Measurements from ENCODE around the gene CRPPA. TPM values are rescaled to one million over a fixed set of nuclear protein-coding genes. Genes with fewer than 3 reads are reported as not detected.

Gene CRPPA
- total and polyA plus RNA-seq, 2 of the 13 experiments (the other 11 are each of a cell fraction or from before 2014, with no cell fraction given) = 0.16 to 1.3 TPM

DNA sequence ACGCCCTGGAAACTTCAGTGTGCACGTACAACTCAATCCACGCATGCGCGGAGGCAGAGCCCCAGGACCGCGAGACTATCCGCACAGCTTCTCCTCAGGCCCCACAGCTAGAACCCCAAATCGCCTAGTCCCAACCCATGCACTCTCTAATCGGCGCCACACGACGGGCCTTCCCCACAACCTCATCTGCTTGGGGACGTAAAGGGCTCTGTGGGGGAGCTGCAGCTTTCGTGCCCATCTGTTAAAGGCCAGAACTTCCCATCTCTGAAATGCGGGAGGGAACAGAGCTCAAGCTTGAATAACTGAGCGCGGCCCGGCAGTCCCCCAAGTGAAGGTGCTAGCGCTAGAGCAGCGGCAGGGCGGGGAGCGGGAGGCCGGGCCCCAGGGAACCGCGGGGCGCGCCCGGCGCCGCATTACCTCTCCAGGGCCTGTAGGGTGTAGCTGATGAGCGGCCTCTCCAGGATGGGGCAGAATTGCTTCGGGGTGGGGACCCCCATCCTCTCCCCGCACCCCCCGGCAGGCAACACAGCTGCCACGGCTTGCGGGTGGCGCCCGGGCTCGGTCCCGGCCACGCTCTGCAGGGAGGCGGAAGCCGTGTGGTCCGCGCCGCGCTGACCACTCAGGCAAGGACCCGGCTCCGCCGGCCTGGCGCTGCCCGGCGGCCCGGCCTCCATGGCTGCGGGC lies 547 bp downstream of the CRPPA start (continued):
- TF ChIP-seq GABPB1 (CRISPR knock-in tag; IDR thresholded peaks at IDR 0.05) = peak; percentile 59; the same call in 1 of the 2 replicates
- 0 out of 2 replicates have a peak, but pooled peaks have one; percentile 14 for TF ChIP-seq ZNF83 (CRISPR knock-in tag; IDR thresholded peaks at IDR 0.05; ENCODE audit: borderline replicate concordance)
- TF ChIP-seq HMG20A (CRISPR knock-in tag; IDR thresholded peaks at IDR 0.05; ENCODE audit: borderline replicate concordance) = no peak
- TF ChIP-seq RBM39 (IDR thresholded peaks at IDR 0.05; ENCODE audit: low read depth, low read length, poor library complexity, severe bottlenecking) = peak; percentile 69
- peak; percentile 92; the same call in 1 of the 2 replicates for TF ChIP-seq ZNF558 (CRISPR knock-in tag; IDR thresholded peaks at IDR 0.05; ENCODE audit: borderline replicate concordance)
- no peak for TF ChIP-seq ZNF674 (CRISPR knock-in tag; IDR thresholded peaks at IDR 0.05; ENCODE audit: low read depth)
- TF ChIP-seq, protein P1, sequence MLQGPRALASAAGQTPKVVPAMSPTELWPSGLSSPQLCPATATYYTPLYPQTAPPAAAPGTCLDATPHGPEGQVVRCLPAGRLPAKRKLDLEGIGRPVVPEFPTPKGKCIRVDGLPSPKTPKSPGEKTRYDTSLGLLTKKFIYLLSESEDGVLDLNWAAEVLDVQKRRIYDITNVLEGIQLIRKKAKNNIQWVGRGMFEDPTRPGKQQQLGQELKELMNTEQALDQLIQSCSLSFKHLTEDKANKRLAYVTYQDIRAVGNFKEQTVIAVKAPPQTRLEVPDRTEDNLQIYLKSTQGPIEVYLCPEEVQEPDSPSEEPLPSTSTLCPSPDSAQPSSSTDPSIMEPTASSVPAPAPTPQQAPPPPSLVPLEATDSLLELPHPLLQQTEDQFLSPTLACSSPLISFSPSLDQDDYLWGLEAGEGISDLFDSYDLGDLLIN (CRISPR knock-in tag; IDR thresholded peaks at IDR 0.05; ENCODE audit: borderline replicate concordance) = no peak
- peak; percentile 52; the same call in 1 of the 2 replicates for TF ChIP-seq REPIN1 (CRISPR knock-in tag; IDR thresholded peaks at IDR 0.05; ENCODE audit: borderline replicate concordance, low read depth)
- no peak for TF ChIP-seq ARNT (IDR thresholded peaks at IDR 0.05)
- 0 out of 2 replicates have a peak, but pooled peaks have one; percentile 34 for TF ChIP-seq ZFP82 (CRISPR knock-in tag; IDR thresholded peaks at IDR 0.05; ENCODE audit: borderline replicate concordance)
- peak; percentile 19; the same call in 1 of the 2 replicates for TF ChIP-seq TARDBP (CRISPR knock-in tag; IDR thresholded peaks at IDR 0.05)
- no peak for TF ChIP-seq ZNF383 (CRISPR knock-in tag; IDR thresholded peaks at IDR 0.05; ENCODE audit: borderline replicate concordance)
- TF ChIP-seq, protein P2, sequence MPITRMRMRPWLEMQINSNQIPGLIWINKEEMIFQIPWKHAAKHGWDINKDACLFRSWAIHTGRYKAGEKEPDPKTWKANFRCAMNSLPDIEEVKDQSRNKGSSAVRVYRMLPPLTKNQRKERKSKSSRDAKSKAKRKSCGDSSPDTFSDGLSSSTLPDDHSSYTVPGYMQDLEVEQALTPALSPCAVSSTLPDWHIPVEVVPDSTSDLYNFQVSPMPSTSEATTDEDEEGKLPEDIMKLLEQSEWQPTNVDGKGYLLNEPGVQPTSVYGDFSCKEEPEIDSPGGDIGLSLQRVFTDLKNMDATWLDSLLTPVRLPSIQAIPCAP (CRISPR knock-in tag; IDR thresholded peaks at IDR 0.05; ENCODE audit: low read depth) = 0 out of 2 replicates have a peak, but pooled peaks have one; percentile 63
- TF ChIP-seq, protein P3, sequence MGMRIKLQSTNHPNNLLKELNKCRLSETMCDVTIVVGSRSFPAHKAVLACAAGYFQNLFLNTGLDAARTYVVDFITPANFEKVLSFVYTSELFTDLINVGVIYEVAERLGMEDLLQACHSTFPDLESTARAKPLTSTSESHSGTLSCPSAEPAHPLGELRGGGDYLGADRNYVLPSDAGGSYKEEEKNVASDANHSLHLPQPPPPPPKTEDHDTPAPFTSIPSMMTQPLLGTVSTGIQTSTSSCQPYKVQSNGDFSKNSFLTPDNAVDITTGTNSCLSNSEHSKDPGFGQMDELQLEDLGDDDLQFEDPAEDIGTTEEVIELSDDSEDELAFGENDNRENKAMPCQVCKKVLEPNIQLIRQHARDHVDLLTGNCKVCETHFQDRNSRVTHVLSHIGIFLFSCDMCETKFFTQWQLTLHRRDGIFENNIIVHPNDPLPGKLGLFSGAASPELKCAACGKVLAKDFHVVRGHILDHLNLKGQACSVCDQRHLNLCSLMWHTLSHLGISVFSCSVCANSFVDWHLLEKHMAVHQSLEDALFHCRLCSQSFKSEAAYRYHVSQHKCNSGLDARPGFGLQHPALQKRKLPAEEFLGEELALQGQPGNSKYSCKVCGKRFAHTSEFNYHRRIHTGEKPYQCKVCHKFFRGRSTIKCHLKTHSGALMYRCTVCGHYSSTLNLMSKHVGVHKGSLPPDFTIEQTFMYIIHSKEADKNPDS (CRISPR knock-in tag; IDR thresholded peaks at IDR 0.05) = no peak
- peak; percentile 62 for TF ChIP-seq PHF21A (CRISPR knock-in tag; IDR thresholded peaks at IDR 0.05)
- TF ChIP-seq, protein P4, sequence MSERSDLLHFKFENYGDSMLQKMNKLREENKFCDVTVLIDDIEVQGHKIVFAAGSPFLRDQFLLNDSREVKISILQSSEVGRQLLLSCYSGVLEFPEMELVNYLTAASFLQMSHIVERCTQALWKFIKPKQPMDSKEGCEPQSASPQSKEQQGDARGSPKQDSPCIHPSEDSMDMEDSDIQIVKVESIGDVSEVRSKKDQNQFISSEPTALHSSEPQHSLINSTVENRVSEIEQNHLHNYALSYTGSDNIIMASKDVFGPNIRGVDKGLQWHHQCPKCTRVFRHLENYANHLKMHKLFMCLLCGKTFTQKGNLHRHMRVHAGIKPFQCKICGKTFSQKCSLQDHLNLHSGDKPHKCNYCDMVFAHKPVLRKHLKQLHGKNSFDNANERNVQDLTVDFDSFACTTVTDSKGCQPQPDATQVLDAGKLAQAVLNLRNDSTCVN (CRISPR knock-in tag; IDR thresholded peaks at IDR 0.05; ENCODE audit: borderline replicate concordance) = 0 out of 2 replicates have a peak, but pooled peaks have one; percentile 48
- TF ChIP-seq, protein P5, sequence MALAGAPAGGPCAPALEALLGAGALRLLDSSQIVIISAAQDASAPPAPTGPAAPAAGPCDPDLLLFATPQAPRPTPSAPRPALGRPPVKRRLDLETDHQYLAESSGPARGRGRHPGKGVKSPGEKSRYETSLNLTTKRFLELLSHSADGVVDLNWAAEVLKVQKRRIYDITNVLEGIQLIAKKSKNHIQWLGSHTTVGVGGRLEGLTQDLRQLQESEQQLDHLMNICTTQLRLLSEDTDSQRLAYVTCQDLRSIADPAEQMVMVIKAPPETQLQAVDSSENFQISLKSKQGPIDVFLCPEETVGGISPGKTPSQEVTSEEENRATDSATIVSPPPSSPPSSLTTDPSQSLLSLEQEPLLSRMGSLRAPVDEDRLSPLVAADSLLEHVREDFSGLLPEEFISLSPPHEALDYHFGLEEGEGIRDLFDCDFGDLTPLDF (CRISPR knock-in tag; IDR thresholded peaks at IDR 0.05) = peak; percentile 22; the same call in 1 of the 2 replicates
- no peak for TF ChIP-seq ERF (CRISPR knock-in tag; IDR thresholded peaks at IDR 0.05)
- no peak for TF ChIP-seq SYNCRIP (IDR thresholded peaks at IDR 0.05; ENCODE audit: insufficient read depth, low read depth, low read length)
- TF ChIP-seq ZNF790 (CRISPR knock-in tag; IDR thresholded peaks at IDR 0.05; ENCODE audit: borderline replicate concordance) = 0 out of 2 replicates have a peak, but pooled peaks have one; percentile 69
- TF ChIP-seq RFX3 (CRISPR knock-in tag; IDR thresholded peaks at IDR 0.05) = no peak
- TF ChIP-seq ZNF224 (CRISPR knock-in tag; IDR thresholded peaks at IDR 0.05) = no peak
- TF ChIP-seq GZF1 (CRISPR knock-in tag; IDR thresholded peaks at IDR 0.05) = 0 out of 2 replicates have a peak, but pooled peaks have one; percentile 20
